Brain pericyte (primary cell): ENCODE measurements around the gene TP53TG3E.
"Not testable (repeated sequence)": the region's sequence is repeated elsewhere in the genome, so short reads cannot be mapped to it uniquely, and the experiment has no call there.

ENCODE experiments used
- DNase-seq: peaks from one replicate; pipeline ENCODE4 v3.0.0-alpha.2; 2012; ENCODE audit warnings: low read depth, low spot score

TP53TG3E gene

GRCh38 chr16:33304006-33304405, at the start of gene TP53TG3E:
TSS of gene TP53TG3E (plus strand) at chr16:33304306. CDS start at chr16:33304374, 68 bp downstream.
- not testable (repeated sequence) for DNase-seq

- DNase-seq, result not testable (repeated sequence)
Measured at GRCh38 chr16:33336226-33337012, 32.3 kb downstream of the TP53TG3E start.

GRCh38 chr16:33337627-33338542, 33.8 kb downstream of the TP53TG3E start:
- DNase-seq, result not testable (repeated sequence)

- DNase-seq, result not testable (repeated sequence)
Measured at GRCh38 chr16:33338543-33338951, 34.4 kb downstream of the TP53TG3E start.

GRCh38 chr16:33339093-33340061, 35.3 kb downstream of the TP53TG3E start:
- DNase-seq, result not testable (repeated sequence)
